Measurements from ENCODE around the gene IGFBP7.

GRCh38 chr4:57114973-57115372 is 4.8 kb upstream of the IGFBP7 start:
- TF ChIP-seq, protein P1, sequence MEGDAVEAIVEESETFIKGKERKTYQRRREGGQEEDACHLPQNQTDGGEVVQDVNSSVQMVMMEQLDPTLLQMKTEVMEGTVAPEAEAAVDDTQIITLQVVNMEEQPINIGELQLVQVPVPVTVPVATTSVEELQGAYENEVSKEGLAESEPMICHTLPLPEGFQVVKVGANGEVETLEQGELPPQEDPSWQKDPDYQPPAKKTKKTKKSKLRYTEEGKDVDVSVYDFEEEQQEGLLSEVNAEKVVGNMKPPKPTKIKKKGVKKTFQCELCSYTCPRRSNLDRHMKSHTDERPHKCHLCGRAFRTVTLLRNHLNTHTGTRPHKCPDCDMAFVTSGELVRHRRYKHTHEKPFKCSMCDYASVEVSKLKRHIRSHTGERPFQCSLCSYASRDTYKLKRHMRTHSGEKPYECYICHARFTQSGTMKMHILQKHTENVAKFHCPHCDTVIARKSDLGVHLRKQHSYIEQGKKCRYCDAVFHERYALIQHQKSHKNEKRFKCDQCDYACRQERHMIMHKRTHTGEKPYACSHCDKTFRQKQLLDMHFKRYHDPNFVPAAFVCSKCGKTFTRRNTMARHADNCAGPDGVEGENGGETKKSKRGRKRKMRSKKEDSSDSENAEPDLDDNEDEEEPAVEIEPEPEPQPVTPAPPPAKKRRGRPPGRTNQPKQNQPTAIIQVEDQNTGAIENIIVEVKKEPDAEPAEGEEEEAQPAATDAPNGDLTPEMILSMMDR (IDR thresholded peaks at IDR 0.05; ENCODE audit: low read depth, low read length, poor library complexity, severe bottlenecking): no peak
- no peak for TF ChIP-seq EZH2phosphoT487 (IDR thresholded peaks at IDR 0.05; ENCODE audit: borderline replicate concordance, low read length)

Data from DOHH2 (cell line).